GM12878 (cell line): ENCODE measurements around the gene PARM1.

ENCODE experiments used
- BCLAF1 ChIP-seq: fragments of 450-650 bp; IDR thresholded peaks from 2 replicates; pipeline ENCODE4 v1.6.1; 2017; ENCODE audit warnings: antibody characterized with exemption, mild to moderate bottlenecking, moderate library complexity
- CTCF ChIP-seq, 3 experiments: IDR thresholded peaks in 2 of 3; conservative IDR thresholded peaks in 1 of 3; 2 replicates each; pipeline ENCODE4 v1.5.1; 2011; ENCODE audit warnings: low read depth in 3 of 3, low read length in 3 of 3, mild to moderate bottlenecking in 3 of 3, control low read depth in 2 of 3, moderate library complexity in 2 of 3, inconsistent platforms in 1 of 3, mixed read lengths in 1 of 3; ENCODE audit not compliant: control insufficient read depth in 2 of 3, insufficient read depth in 1 of 3; ENCODE audit errors: extremely low read depth in 1 of 3
- POLR2A ChIP-seq: IDR thresholded peaks from 2 replicates; pipeline ENCODE4 v1.6.1; 2011; ENCODE audit warnings: low read depth, mild to moderate bottlenecking, low read length
- SMAD1 ChIP-seq: fragments of 450-650 bp; IDR thresholded peaks from 2 replicates; pipeline ENCODE4 v1.6.1; 2018; ENCODE audit warnings: mild to moderate bottlenecking, low read depth; ENCODE audit not compliant: partially characterized antibody
- SP1 ChIP-seq: IDR thresholded peaks from one replicate; pipeline ENCODE4 v1.6.1; 2011; ENCODE audit warnings: low read depth, low read length
- TCF7 ChIP-seq: IDR thresholded peaks from 2 replicates; pipeline ENCODE4 v1.6.1; 2014; ENCODE audit warnings: antibody characterized with exemption, borderline replicate concordance
- TF ChIP-seq, protein P1 (sequence below): IDR thresholded peaks from 2 replicates; pipeline ENCODE4 v1.6.1; 2012; ENCODE audit warnings: mild to moderate bottlenecking, low read depth, low read length

GRCh38 chr4:75081561-75081960 is 148.6 kb downstream of the PARM1 start:
- TF ChIP-seq POLR2A (no peak), SMAD1 (no peak), SP1 (no peak), BCLAF1 (no peak), CTCF (IDR thresholded peaks at IDR 0.05 in 2 of 3, conservative IDR thresholded peaks at IDR 0.05 in 1 of 3; ENCODE audit: control insufficient read depth in 2 of 3, extremely low read depth in 1 of 3, insufficient read depth in 1 of 3, low read depth in 3 of 3, low read length in 3 of 3) (no peak), TCF7 (no peak)
- TF ChIP-seq, protein P1, sequence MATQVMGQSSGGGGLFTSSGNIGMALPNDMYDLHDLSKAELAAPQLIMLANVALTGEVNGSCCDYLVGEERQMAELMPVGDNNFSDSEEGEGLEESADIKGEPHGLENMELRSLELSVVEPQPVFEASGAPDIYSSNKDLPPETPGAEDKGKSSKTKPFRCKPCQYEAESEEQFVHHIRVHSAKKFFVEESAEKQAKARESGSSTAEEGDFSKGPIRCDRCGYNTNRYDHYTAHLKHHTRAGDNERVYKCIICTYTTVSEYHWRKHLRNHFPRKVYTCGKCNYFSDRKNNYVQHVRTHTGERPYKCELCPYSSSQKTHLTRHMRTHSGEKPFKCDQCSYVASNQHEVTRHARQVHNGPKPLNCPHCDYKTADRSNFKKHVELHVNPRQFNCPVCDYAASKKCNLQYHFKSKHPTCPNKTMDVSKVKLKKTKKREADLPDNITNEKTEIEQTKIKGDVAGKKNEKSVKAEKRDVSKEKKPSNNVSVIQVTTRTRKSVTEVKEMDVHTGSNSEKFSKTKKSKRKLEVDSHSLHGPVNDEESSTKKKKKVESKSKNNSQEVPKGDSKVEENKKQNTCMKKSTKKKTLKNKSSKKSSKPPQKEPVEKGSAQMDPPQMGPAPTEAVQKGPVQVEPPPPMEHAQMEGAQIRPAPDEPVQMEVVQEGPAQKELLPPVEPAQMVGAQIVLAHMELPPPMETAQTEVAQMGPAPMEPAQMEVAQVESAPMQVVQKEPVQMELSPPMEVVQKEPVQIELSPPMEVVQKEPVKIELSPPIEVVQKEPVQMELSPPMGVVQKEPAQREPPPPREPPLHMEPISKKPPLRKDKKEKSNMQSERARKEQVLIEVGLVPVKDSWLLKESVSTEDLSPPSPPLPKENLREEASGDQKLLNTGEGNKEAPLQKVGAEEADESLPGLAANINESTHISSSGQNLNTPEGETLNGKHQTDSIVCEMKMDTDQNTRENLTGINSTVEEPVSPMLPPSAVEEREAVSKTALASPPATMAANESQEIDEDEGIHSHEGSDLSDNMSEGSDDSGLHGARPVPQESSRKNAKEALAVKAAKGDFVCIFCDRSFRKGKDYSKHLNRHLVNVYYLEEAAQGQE: no peak
